Stimulated activated CD8-positive, alpha-beta memory T cell treated with anti-CD3 and anti-CD28 coated beads, Interleukin-15, amount 100 ng/mL, for 1 hour (primary cell): ENCODE measurements around the gene HDAC9.

Experiments
- DNase-seq: peaks from one replicate; pipeline ENCODE4 v3.0.0-alpha.2; 2020; ENCODE audit warnings: low read depth

Gene HDAC9

DNA sequence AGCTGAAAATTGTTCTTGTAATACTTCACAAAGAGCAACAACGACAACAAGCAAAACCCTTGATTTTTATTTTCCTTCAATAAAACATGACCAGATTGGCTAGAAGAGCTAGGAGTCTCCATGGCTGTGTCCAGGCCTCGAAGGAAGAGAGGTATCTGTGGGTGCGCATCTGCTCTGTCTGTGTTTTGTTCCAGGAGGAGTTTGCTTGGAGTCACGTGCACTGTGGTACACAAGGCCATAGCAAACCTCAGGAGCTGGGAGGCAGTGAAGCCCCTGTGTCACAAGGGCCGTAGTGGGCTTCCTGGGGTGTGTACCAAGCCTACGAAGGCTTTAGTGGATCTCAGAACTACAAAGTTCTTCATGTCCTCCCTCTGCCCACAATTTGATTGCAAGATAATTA lies 350.2 kb downstream of the HDAC9 start:
- no peak for DNase-seq

DNA sequence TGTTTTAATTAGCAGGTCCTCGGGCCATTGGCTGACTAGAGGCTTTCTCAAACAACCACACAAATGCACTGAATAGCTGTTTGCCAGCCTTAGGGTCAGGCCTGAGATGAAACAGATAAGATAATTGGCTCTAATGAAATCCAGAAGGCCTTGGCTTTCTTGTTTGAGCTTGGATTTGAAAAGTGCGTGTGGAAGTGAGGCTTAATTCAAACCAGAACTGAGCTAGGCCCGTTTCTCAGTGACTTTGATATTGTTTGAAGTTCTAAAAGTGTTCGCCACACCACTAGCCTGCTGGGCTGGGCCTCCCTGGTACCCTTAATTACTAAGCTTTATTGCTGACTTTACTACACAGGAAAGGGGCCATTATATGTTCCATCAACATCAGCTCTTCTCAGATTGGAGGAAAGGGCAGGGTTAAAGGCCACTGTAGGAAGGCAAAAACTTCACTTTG lies 351.2 kb downstream of the HDAC9 start:
- DNase-seq, result no peak

DNA sequence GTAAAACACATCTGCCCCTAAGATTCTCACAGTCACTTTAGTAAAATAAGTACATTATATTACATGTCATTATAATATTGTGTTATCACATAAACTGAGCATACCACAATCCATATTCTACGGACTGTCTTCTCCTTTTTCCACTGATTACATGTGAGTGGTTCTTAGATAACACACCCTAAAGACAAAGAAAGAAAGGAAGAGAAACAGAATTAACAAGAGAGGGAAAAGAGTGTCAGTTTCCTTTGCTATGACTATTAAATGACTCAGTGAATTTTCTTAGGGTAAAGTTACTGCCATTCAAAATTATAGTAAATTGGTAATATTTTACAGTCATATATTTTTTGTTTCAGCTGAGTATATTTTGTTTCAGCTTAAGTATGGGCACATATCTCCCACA lies 353.6 kb downstream of the HDAC9 start:
- DNase-seq, result no peak

DNA sequence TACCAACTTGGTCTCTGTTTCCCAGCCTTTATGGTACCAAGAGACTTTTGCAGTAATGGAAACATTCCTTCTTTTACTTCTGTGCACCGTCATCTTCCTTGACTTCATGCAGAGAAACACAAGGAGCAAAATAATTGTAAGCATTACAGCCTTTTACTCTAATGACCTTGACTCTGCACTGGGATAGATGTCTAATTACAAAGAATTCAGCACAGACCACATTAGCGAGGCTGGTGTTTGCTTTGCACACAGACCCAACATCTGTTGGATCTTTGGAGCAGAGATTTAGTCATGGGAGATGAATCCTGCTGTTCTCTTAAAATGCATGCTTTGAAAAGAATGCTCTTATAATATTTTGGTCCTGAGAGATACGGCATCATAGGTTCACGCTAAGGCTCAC lies 360.2 kb downstream of the HDAC9 start:
- no peak for DNase-seq

DNA sequence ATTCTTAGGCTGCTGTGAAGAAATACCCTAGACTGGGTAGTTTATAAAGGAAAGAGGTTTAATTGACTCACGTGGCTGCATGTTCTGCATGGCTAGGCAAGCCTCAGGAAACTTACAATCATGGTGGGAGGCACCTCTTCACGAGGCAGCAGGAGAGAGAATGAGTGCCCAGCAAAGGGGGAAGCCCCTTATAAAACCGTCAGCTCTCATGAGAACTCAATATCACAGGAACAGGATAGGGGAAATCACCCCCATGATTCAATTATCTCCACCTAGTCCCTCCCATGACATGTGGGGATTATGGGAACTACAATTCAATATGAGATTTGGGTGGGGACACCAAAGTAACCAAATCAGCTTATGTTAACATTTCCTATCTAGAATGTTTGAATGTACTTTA lies 362.7 kb downstream of the HDAC9 start:
- DNase-seq, result no peak

DNA sequence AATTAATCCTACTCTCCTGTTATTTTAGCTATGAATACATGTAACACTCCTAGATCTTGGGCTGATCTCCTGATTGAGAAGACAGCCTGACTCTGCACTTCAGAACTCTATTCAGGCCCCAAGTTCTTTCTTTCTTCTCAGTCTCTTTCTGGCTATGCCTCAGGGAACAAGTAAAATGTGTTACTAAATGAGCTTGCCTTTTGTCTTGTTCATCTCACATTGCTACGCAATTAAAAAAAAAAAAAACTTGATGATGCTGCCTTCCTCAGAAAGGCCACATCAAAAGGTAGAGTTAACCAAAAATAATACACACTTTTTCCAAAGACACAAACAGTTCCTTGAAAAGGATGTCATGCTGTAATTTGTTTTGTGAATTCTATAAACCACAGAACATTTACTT lies 363.8 kb downstream of the HDAC9 start:
- DNase-seq, result no peak

DNA sequence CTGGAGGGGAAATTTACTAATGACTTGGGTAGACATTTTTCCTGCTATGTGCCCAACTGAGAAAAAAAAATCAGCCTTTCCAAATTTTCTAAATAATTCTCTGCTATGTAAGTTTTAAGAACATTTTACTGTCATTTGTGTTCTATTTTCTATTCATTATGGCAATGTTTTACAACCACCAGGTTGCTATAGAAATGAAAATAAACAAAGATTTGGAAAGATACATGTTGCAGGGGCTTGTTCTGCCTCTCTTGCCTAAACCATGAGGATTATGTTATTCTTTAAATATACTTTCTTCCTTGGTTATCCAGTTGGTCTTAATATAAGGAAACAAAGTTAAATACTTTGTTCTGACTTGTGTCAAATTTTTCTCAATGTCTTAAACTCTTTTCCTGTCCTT lies 364.7 kb downstream of the HDAC9 start:
- DNase-seq, result no peak

DNA sequence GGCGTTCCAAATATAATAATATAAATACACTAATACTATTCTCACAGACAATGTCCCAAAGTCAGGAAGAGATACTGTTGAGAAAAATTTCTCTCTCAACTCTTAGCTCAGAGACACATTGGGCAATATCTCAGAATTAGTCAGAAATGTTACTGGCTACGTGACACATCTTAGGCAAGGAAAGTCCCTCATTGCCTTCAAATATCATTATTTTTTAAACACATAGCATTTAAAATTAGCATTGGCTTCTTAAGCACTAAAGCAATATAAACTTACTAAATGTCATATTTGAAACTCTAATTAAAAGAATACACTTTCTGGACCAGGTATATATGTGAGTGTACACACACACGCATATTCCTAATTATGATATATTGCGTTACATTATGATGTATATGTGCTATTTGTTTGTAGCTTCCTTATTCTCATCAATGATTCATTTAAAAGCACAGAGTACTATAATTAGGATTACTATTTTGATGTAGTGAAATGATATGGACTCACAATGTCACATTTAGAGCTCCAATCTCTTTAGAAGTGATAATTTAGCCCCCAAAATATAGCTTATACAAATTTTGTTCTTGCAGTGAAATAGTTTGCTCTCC lies 366.1 kb downstream of the HDAC9 start:
- DNase-seq, result no peak

DNA sequence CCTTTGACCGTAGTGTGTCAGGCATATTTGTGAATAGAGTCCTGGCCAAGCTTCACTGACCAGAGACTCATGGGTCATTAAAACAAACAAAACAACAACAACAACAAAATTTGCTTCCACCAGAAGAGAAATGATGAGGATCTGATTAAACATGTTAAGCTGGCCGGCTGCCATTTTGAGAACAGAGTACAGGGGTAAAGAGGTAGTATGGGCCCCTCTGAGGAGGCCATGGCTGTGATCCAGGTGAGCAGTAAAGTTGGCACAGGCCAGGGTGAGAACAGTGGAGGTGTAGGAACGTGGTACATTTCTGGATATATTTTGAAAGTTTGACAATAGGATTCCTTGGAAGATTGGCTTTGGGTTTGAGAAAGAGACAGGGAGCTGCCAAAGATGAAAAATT lies 369.4 kb downstream of the HDAC9 start:
- no peak for DNase-seq

DNA sequence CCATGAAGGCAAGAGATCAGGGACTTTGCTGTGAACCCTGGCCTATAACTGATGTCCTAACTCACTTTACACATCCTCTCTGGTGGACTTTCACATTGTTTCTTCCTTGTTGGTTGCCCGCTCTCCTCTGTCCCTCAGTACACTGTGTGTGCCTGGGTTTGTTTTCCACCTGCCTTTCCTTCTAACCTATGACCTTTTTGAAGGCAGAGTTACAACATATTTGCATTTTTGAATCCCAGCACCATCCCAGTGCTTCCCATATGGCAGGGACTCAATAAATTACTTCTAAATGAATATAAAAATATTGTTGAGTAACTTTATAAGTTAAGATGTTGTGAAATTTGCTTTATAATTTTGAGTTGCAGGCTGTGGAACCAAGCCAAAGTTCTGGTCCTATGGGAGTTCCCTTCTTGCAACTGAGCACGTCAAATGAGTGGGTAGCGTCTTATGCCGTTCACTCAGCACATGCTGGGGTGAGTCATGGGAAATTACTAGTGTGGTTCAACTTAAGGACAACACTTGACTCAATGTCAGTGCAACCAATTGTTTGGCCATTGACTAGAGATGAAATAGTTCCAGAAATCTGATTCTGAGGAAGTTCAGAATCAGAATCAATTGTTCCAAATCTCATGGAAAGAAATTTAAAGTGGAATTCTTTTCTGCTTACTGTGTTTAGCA lies 370.9 kb downstream of the HDAC9 start:
- no peak for DNase-seq

DNA sequence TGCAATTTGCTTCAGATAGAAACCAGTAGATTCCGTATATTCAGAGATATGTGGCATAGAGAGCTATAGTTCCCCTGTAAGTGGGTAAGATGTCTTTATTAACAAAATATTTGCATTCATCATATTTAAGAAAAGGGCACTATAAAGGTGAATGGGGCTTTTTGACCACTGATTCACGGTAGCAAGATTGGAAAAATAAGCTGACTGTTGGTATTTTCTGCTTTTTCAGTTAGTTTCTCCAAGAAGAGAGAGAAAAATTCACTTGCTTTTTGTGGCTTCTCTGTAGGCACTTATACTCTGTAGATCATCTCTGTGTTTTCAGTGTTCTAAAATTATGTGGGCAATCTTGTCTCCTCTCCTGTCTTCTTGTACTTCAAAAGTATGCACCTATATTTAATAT lies 376.8 kb downstream of the HDAC9 start:
- DNase-seq, result no peak

DNA sequence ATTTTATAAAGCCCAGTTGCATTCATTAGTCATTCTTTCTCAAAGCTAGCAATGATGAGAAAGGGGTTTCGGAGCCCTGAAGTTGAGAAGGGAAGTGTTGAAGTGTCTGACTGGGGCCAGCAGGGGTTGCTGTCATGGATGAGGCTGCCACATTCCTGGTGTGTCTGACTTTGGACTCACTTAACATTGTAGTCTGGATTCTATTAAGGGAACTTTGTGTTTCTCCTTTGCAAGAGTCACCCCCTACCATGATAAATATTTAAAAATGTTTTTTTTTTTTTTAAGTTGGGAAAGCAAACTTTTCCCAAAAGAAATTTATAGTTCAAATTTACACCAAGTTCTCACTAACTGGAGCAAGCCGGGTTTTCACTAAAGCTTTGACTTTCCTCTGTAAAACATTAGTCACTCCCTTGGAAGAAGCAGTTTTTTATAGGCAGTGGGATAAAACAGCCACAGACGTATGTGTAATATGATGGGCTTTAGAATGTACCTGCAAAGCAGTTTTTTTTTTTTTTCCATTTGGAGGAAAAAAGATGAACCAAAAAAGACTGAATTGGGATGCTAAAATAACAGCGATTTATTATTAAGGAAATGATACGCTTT lies 378.3 kb downstream of the HDAC9 start:
- no peak for DNase-seq

DNA sequence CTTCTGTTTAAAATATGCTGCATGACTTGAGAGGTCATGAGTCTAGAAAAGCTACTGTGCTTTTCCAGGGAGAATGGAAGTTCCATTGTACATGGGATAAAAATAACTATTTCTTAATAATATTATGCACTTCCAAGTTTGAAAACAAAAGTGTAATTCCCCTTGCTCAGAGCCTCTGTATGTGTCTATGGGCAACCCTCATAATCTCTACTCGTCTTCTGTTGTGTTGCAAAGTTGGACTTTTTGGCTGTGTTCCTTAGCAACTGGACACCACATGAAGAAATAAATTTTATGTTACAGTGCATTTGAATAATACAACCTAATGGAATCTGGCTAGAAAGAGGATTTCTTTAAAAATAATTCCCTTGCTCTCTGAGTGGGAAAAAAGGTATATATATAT lies 379.3 kb downstream of the HDAC9 start:
- DNase-seq, result no peak

DNA sequence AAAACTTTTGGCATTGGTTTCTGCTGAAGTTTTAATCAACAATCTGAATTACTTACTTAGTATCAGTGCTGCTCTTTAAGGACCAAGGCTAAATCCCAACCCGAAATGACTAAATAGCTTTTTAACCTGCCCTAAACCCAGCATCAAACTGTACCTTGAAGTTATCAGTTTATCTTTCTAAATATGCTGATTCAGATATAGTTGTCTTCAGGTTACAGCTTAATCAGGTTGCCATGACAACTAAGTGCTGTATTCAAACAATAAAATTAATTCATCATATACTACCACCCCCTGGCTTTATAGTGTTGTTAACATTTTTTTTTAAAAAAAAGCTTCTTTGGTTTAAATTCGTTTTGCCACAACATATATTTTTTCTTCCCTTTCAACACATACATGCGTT lies 382.3 kb downstream of the HDAC9 start:
- no peak for DNase-seq

DNA sequence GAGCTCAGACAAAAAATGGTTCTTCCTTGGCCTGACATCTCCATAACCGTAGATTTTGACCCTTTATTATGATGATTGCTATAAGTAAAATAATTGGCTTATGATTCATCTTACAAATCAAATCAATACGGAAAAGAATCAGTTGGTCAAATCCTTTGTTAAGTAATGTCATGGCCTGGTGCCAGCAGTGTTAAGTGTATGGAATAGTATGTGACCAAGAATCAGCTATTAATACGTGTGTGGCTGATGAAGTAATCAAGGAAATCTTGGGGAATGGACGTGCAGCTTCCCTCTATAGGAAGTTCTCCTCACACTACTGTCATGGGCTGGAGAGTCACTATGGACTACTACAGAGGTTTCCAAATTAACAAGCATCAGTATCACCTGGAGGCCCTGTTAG lies 391.3 kb downstream of the HDAC9 start:
- DNase-seq, result no peak

DNA sequence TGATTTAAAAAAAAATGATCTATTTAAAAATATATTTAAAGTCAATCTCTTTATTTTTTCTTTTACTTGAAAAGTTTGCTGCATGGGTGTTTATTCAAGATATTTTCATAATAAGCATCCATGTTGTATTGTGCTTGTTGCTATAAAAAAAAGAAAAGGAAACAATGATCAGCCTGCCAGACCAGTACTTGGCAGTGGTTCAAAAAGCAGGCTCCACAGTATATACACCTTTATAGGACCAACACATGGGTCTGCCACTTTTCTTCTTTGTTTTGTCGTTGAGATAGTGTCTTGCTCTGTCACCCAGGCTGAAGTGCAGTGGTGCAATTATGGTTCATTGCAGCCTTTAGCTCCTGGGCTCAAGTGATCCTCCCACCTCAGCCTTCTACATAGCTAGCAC lies 393.9 kb downstream of the HDAC9 start:
- no peak for DNase-seq

DNA sequence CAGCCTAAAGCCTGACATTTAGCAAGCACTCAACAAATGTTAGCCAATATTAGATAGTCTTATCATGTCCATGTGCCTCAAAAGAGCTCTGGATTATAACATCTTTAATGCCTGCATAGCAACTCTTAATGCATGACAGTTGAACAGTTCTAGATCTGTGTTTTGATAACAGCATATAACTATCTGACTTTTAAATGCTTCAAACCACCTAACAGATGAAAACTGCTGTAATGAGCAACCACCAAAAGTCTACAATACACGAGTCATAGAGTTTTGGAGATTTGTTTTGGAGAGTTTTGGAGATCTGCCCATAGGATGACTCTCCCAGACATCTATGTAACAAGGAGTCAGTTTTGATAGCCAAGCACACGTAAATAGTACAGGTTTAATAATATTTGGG lies 394.6 kb downstream of the HDAC9 start:
- no peak for DNase-seq

DNA sequence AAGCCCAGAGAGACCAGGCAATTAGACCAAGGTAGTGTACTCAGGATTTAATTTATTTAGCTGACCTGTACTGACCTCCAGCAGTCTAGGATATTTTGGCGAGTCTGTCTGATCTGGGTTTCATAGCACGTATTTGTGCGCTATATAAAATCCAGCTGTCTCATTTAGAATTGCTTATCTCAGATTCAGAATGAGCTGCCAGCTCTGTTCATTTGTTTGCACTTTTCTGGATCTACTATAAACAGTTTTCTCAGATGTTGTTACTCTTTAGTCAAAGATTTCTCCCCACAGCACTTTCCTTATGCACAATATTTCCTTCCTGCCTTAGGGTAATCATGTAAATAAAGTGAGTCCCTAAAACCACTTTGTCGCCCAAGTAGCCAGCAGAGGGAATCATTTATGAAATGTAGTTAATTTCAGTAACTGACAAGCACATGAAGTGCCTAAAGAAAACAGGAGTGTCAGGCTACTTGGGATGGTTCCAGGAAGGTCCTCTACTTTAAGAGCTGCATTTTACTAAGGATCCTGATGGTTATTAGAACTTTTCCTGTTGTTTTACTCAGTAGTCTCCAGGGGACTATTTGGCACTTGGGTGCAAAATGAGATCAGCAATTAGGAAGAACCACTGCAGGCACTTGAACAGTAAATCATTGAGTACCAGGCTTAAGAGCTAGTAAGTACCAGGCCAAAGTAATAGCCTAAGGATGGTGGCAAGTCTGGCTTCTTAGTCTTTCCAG lies 395.5 kb downstream of the HDAC9 start:
- no peak for DNase-seq

DNA sequence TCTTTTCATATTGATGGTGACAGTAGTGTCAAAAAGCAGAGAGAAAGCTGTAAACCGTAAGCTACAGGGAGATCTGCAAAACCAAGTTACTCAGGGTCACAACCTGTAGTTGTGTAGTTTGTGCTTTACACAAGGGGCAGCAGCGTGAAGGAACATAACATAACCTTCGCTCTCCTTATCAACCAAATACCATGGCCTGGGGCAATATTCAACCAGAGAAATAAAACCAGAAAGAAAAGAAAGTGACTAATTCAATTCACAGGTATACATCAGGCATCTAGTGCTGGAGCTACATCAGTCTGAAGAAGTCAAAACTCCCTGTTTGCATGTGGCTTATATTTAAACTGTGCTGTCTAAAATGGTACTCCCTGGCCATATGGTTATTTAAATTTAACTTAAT lies 397.6 kb downstream of the HDAC9 start:
- DNase-seq, result no peak

DNA sequence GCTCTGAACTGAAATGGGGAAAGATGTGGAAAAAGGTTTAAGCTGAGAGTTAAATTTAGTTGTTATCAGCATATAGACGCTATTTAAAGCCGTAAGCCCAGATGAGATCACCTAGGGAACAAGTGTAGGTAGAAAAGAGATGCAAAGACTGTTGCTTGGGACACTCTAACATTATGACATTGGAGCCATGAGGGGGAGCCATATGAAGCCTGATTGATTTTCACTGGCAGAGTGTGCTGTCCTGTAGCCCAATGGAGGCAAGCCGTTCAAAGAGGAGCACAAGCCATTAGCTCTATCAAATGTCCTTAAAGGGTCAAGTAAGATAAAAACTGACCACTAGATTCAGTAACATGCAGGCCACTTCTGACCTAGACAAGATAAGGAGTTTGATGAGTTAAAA lies 398.6 kb downstream of the HDAC9 start:
- DNase-seq, result no peak

DNA sequence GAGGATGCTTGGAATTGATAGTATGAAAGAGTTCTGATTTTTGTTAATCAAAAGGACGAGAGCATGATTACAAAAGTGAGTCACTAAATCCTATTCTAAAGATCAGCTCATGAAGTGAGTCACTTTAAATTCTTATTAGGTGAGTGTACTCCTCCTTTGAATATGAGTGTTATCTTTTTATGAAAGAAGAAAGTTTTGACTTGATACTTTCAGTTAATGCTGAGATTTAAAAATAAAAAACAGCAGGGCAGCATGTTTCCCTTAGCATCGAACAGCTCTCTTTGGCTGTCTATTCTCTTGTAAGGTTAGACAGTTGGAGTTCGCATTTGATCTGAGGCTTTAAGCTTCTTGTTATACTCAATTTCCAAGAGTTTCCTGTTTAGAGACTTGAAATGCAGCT lies 399.9 kb downstream of the HDAC9 start:
- no peak for DNase-seq

DNA sequence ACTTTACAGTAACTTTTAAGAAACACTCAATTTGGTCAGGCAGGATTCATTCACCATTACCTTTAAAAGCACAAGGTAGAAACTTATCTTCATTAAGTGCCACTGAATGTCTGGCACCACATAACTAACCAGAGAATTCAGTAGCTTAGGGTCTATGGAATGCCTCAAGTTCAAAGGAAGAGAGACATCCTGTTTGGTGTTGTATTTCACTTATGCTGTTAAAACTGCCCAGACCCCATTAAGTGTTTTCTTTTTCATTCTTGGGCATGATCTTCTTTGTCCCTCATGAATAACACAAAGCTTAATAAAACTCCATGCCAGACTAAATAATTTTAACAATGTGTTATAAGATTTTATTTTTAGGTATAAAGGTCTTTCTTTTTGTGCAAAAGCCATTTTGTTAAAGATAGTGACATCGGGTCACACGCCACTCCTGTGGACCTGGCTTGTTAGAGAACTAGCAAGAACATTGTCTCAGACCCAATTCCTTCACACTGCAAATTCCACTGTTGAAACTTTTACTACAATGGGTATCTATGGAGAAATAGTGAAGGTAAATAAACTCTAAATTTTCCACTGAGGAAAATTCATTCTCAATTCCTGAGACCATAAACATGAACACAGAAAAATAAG lies 400.9 kb downstream of the HDAC9 start:
- DNase-seq, result no peak

DNA sequence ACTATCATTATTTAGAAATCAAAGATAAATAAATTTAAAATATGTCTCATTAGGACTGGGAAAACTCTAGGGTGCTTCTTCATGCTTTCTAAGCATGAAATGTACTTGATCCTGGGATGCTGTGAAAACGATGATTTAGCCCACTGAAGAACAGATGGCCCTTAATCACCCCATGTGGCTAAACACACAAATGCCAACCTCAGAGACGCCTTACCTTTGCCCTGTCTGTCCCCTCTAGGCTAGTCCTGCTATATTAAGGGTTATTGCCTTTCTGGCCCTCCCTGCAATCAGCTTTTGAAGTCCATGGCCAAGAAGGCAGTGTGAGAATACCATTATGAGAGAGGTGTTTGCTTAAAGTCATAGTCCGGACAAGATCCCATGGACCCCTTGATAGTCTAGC lies 404.7 kb downstream of the HDAC9 start:
- no peak for DNase-seq
